ENCODE data around the gene MAMLD1.
"Not testable (repeated sequence)": the region's sequence is repeated elsewhere in the genome, so short reads cannot be mapped to it uniquely, and the experiment has no call there.

MAMLD1 gene

DNA sequence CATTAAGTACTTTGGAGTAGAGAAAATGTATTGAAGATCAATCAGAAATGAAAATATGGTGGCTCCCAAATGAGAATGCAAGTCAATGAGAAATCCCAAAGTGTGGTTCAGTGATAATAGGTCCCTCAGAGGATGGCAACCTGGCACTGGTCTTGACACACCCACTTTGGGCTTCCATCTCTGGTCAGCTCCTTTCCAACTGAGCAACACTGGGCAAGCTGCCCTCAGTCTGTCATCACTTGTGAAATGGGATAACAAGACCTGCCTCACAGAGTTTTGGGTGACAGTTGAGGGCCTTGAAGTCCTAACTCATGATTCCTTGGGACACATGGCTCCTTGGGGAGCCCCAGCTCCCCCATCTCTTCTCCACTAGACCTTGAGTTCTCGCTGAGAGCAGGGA, 29.0 kb upstream of the MAMLD1 start:
- Histone ChIP-seq H3K9me3 (ENCODE audit: insufficient read depth, low read depth, low read length) (no peaks in the 10 kb centered on the region), H3K27ac (ENCODE audit: low read depth, low read length) (no peak overlapping the region), H3K27me3 (ENCODE audit: insufficient read depth, low read length) (no peaks in the 10 kb centered on the region), H3K4me1 (ENCODE audit: insufficient read depth, low read length) (0 out of 2 replicates have a peak, but pooled peaks cover 2% of the 10 kb centered on the region), H3K36me3 (ENCODE audit: insufficient read depth, low read length) (no peaks in the 10 kb centered on the region), H3K9ac (ENCODE audit: low read depth, low read length) (no peak overlapping the region), H3K4me3 (ENCODE audit: low read length) (no peak overlapping the region)
- no CpG with 5 or more reads among the region's 1 CpG for WGBS

- no peaks in the 10 kb centered on the region for H3K27me3 ChIP-seq (ENCODE audit: insufficient read depth, low read length)
- H3K4me3 ChIP-seq (ENCODE audit: low read length), result no peak overlapping the region
- no peaks in the 10 kb centered on the region for H3K4me1 ChIP-seq (ENCODE audit: insufficient read depth, low read length)
- H3K9me3 ChIP-seq (ENCODE audit: insufficient read depth, low read depth, low read length), result no peaks in the 10 kb centered on the region
- no peak overlapping the region for H3K27ac ChIP-seq (ENCODE audit: low read depth, low read length)
- WGBS, result 93% methylated on average over 2 of the region's 2 CpGs
- H3K36me3 ChIP-seq (ENCODE audit: insufficient read depth, low read length), result no peaks in the 10 kb centered on the region
- no peak overlapping the region for H3K9ac ChIP-seq (ENCODE audit: low read depth, low read length)
Measured at GRCh38 chrX:150334981-150335380, 28.1 kb upstream of the MAMLD1 start.

- 83% methylated on average over 6 of the region's 6 CpGs for WGBS
Measured at GRCh38 chrX:150337026-150337425, 26.1 kb upstream of the MAMLD1 start.

GRCh38 chrX:150337536-150337935, 25.6 kb upstream of the MAMLD1 start:
- Histone ChIP-seq H3K27ac (ENCODE audit: low read depth, low read length) (no peak overlapping the region), H3K9ac (ENCODE audit: low read depth, low read length) (no peak overlapping the region), H3K27me3 (ENCODE audit: insufficient read depth, low read length) (no peaks in the 10 kb centered on the region), H3K4me1 (ENCODE audit: insufficient read depth, low read length) (no peaks in the 10 kb centered on the region), H3K36me3 (ENCODE audit: insufficient read depth, low read length) (no peaks in the 10 kb centered on the region), H3K4me3 (ENCODE audit: low read length) (no peak overlapping the region), H3K9me3 (ENCODE audit: insufficient read depth, low read depth, low read length) (no peaks in the 10 kb centered on the region)
- WGBS, result 87% methylated on average over 4 of the region's 4 CpGs

More at GRCh38 chrX:150337026-150337425, 26.1 kb upstream of the MAMLD1 start:
- H3K36me3 ChIP-seq (ENCODE audit: insufficient read depth, low read length), result no peaks in the 10 kb centered on the region
- no peaks in the 10 kb centered on the region for H3K27me3 ChIP-seq (ENCODE audit: insufficient read depth, low read length)
- H3K4me3 ChIP-seq (ENCODE audit: low read length), result no peak overlapping the region
- H3K27ac ChIP-seq (ENCODE audit: low read depth, low read length), result no peak overlapping the region
- H3K9me3 ChIP-seq (ENCODE audit: insufficient read depth, low read depth, low read length), result no peaks in the 10 kb centered on the region
- no peaks in the 10 kb centered on the region for H3K4me1 ChIP-seq (ENCODE audit: insufficient read depth, low read length)
- no peak overlapping the region for H3K9ac ChIP-seq (ENCODE audit: low read depth, low read length)

DNA sequence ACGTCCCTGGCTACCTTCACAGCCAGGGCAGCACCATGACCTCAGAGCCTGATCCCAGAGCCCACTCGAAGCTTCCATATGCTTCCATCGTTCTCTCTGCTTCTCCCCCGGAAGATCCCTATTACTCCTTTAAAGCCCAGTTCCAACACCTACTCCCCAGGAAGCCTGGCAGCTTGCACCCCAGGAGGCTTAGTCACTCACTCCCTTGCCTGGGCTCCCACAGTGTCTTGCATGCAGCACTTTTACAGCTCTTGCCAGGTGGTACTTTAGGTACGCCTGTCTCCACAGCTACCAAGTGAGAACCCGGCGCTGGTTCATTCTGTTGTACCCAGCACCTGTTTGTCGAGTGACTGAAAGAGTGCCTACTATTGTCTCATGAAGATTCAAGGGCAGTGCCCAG, 24.5 kb upstream of the MAMLD1 start:
- Histone ChIP-seq H3K4me3 (ENCODE audit: low read length) (no peak overlapping the region), H3K4me1 (ENCODE audit: insufficient read depth, low read length) (no peaks in the 10 kb centered on the region), H3K9me3 (ENCODE audit: insufficient read depth, low read depth, low read length) (no peaks in the 10 kb centered on the region), H3K27me3 (ENCODE audit: insufficient read depth, low read length) (no peaks in the 10 kb centered on the region), H3K9ac (ENCODE audit: low read depth, low read length) (no peak overlapping the region), H3K27ac (ENCODE audit: low read depth, low read length) (no peak overlapping the region), H3K36me3 (ENCODE audit: insufficient read depth, low read length) (no peaks in the 10 kb centered on the region)
- WGBS, result 90% methylated on average over 8 of the region's 8 CpGs

- H3K4me1 ChIP-seq (ENCODE audit: insufficient read depth, low read length), result no peaks in the 10 kb centered on the region
- no peaks in the 10 kb centered on the region for H3K27me3 ChIP-seq (ENCODE audit: insufficient read depth, low read length)
- no peaks in the 10 kb centered on the region for H3K9me3 ChIP-seq (ENCODE audit: insufficient read depth, low read depth, low read length)
- H3K36me3 ChIP-seq (ENCODE audit: insufficient read depth, low read length), result no peaks in the 10 kb centered on the region
- no peak overlapping the region for H3K27ac ChIP-seq (ENCODE audit: low read depth, low read length)
- H3K4me3 ChIP-seq (ENCODE audit: low read length), result no peak overlapping the region
- H3K9ac ChIP-seq (ENCODE audit: low read depth, low read length), result no peak overlapping the region
- WGBS, result 87% methylated on average over 3 of the region's 3 CpGs
Measured at GRCh38 chrX:150339736-150340135, 23.4 kb upstream of the MAMLD1 start.

- H3K27ac ChIP-seq (ENCODE audit: low read depth, low read length); H3K27me3 ChIP-seq (ENCODE audit: insufficient read depth, low read length); H3K4me3 ChIP-seq (ENCODE audit: low read length); H3K9ac ChIP-seq (ENCODE audit: low read depth, low read length); H3K36me3 ChIP-seq (ENCODE audit: insufficient read depth, low read length); H3K9me3 ChIP-seq (ENCODE audit: insufficient read depth, low read depth, low read length); H3K4me1 ChIP-seq (ENCODE audit: insufficient read depth, low read length): not testable (repeated sequence)
- 92% methylated on average over 2 of the region's 3 CpGs for WGBS
Measured at GRCh38 chrX:150340326-150340725, 22.8 kb upstream of the MAMLD1 start.

GRCh38 chrX:150347471-150347870, 15.6 kb upstream of the MAMLD1 start:
- Histone ChIP-seq H3K27me3 (ENCODE audit: insufficient read depth, low read length) (peaks cover 4% of the 10 kb centered on the region; the same call in 1 of the 2 replicates), H3K4me1 (ENCODE audit: insufficient read depth, low read length) (peaks cover 9% of the 10 kb centered on the region; the same call in 1 of the 2 replicates), H3K36me3 (ENCODE audit: insufficient read depth, low read length) (no peaks in the 10 kb centered on the region), H3K4me3 (ENCODE audit: low read length) (no peak overlapping the region), H3K9ac (ENCODE audit: low read depth, low read length) (no peak overlapping the region), H3K27ac (ENCODE audit: low read depth, low read length) (no peak overlapping the region), H3K9me3 (ENCODE audit: insufficient read depth, low read depth, low read length) (no peaks in the 10 kb centered on the region)
- 89% methylated on average over 2 of the region's 2 CpGs for WGBS

- Histone ChIP-seq H3K9me3 (ENCODE audit: insufficient read depth, low read depth, low read length) (no peaks in the 10 kb centered on the region), H3K36me3 (ENCODE audit: insufficient read depth, low read length) (no peaks in the 10 kb centered on the region), H3K9ac (ENCODE audit: low read depth, low read length) (no peak overlapping the region), H3K4me3 (ENCODE audit: low read length) (no peak overlapping the region), H3K27ac (ENCODE audit: low read depth, low read length) (no peak overlapping the region), H3K27me3 (ENCODE audit: insufficient read depth, low read length) (peaks cover 4% of the 10 kb centered on the region; the same call in 1 of the 2 replicates), H3K4me1 (ENCODE audit: insufficient read depth, low read length) (peaks cover 9% of the 10 kb centered on the region; the same call in 1 of the 2 replicates)
- WGBS, result under 1% methylated on average over 4 of the region's 4 CpGs
Measured at GRCh38 chrX:150348365-150348764, 14.8 kb upstream of the MAMLD1 start.

DNA sequence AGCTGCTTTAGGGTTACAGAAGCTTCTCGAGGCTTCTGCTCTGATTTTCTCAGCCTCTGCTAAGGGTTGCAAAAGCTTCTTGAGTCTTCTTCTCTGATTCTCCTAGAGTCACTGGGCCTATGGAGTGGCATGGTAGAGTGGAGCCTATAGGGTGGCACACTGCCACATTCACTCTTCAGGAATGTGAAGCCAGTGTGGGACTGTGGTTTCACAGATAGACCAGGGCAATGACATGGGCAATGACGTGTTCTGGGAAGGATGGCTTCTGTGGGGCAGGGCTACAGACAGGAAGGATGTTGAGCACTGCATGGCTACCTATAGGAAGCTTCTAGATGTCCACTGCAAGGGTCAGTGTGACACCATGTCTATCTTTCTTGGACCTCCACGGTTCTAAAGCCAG, 11.0 kb upstream of the MAMLD1 start:
- Histone ChIP-seq H3K4me3 (ENCODE audit: low read length) (no peak overlapping the region), H3K27me3 (ENCODE audit: insufficient read depth, low read length) (peaks cover 4% of the 10 kb centered on the region; the same call in 1 of the 2 replicates), H3K36me3 (ENCODE audit: insufficient read depth, low read length) (no peaks in the 10 kb centered on the region), H3K9ac (ENCODE audit: low read depth, low read length) (no peak overlapping the region), H3K27ac (ENCODE audit: low read depth, low read length) (no peak overlapping the region), H3K4me1 (ENCODE audit: insufficient read depth, low read length) (peaks cover 9% of the 10 kb centered on the region; the same call in 1 of the 2 replicates), H3K9me3 (ENCODE audit: insufficient read depth, low read depth, low read length) (no peaks in the 10 kb centered on the region)
- WGBS, result 86% methylated on average over 3 of the region's 3 CpGs

DNA sequence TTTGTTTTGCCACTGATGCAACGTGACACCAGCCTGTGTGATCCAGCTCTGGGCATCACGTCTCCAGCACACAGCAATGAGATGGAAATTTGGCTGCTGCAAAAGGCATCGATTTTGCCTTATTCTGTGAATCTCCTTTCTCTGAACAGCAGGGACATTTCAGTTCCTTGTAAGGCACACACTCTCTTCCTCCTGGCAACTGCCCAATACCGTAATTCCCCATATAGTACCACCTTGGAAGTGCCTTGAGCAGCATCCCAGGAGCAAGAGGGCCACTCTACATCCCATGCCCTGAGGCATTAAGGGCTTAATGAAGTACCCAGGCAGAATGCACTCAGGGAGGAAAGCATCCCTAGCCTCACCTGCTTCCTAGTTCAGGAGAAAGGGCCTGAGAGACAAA, 10.5 kb upstream of the MAMLD1 start:
- H3K27me3 ChIP-seq (ENCODE audit: insufficient read depth, low read length), result peaks cover 8% of the 10 kb centered on the region; the same call in 1 of the 2 replicates
- WGBS, result 79% methylated on average over 4 of the region's 4 CpGs
- peaks cover 9% of the 10 kb centered on the region; the same call in 1 of the 2 replicates for H3K4me1 ChIP-seq (ENCODE audit: insufficient read depth, low read length)
- H3K36me3 ChIP-seq (ENCODE audit: insufficient read depth, low read length), result no peaks in the 10 kb centered on the region
- no peak overlapping the region for H3K9ac ChIP-seq (ENCODE audit: low read depth, low read length)
- H3K27ac ChIP-seq (ENCODE audit: low read depth, low read length), result no peak overlapping the region
- H3K4me3 ChIP-seq (ENCODE audit: low read length), result no peak overlapping the region
- H3K9me3 ChIP-seq (ENCODE audit: insufficient read depth, low read depth, low read length), result no peaks in the 10 kb centered on the region

DNA sequence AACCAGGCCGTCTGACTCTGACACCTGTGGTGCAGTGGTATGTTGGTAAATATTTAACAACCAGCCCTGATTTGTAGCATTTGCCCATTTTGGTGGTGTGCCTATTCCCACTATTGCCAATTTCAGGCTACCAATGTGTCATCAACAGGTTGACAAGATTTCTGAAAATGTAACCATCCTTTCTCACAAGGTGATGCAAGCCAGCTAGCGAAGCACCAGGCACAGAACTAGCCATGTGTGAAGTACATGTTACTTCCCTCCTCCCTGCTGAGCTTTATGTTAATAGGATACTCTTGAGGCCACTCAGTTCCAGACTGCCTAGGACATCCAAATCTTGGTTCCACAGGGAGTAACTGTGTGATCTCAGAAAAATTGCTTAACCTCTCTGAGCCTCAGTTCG, 7.2 kb upstream of the MAMLD1 start:
- Histone ChIP-seq H3K4me1 (ENCODE audit: insufficient read depth, low read length) (no peaks in the 10 kb centered on the region), H3K27me3 (ENCODE audit: insufficient read depth, low read length) (peaks cover 27% of the 10 kb centered on the region), H3K9me3 (ENCODE audit: insufficient read depth, low read depth, low read length) (no peaks in the 10 kb centered on the region), H3K4me3 (ENCODE audit: low read length) (no peak overlapping the region), H3K36me3 (ENCODE audit: insufficient read depth, low read length) (no peaks in the 10 kb centered on the region), H3K9ac (ENCODE audit: low read depth, low read length) (no peak overlapping the region), H3K27ac (ENCODE audit: low read depth, low read length) (no peak overlapping the region)
- 90% methylated on average over 3 of the region's 3 CpGs for WGBS

Measured in HUES64 (cell line).